Esophagus squamous epithelium (tissue), 5 donors: ENCODE results near the gene SAMD14. TPM values are rescaled to one million over a fixed set of nuclear protein-coding genes. Genes with fewer than 3 reads are reported as not detected.

Source experiments
- DNase-seq: peaks from one replicate; lab custom pipeline; 2025; lab: John Stamatoyannopoulos, UW
- H3K27ac ChIP-seq, 4 donors: fragments of 200-600 bp; sonication (generic); one replicate each; pipeline ENCODE4 v1.5.1; 2016 to 2019; ENCODE audit warnings: mild to moderate bottlenecking in 1 of 4
- H3K27me3 ChIP-seq, 4 donors: fragments of 200-600 bp; sonication (generic); 1 replicate in 3 of 4; 2 replicates in 1 of 4; pipeline versions ENCODE4 v1.5.1 to v1.6.0; 2017 to 2021; ENCODE audit warnings: antibody characterized with exemption in 1 of 4
- H3K36me3 ChIP-seq, 3 donors: fragments of 200-600 bp; sonication (generic); one replicate each; pipeline ENCODE4 v1.5.1; 2016 to 2019
- H3K4me1 ChIP-seq, 3 donors: fragments of 200-600 bp; sonication (generic); one replicate each; pipeline ENCODE4 v1.5.1; 2017 to 2019
- H3K4me3 ChIP-seq, 4 donors: fragments of 200-600 bp; sonication (generic); 1 replicate in 3 of 4; 2 replicates in 1 of 4; pipeline ENCODE4 v1.5.1; 2016 to 2019; ENCODE audit warnings: mild to moderate bottlenecking in 2 of 4, moderate library complexity in 1 of 4
- H3K9me3 ChIP-seq, 3 donors: fragments of 200-600 bp; sonication (generic); one replicate each; pipeline ENCODE4 v1.5.1; 2016 to 2019
- POLR2A ChIP-seq, 4 donors: fragments of 450-650 bp; IDR thresholded peaks; one replicate each; pipeline ENCODE4 v1.6.1; 2017; ENCODE audit warnings: antibody characterized with exemption in 4 of 4, mild to moderate bottlenecking in 4 of 4, moderate library complexity in 3 of 4
- WGBS, 2 donors: methylation state at CpG; one replicate each; pipeline ENCODE4 v1.1.5; 2018; 5-methylcytosine and 5-hydroxymethylcytosine counted together
- intact Hi-C: fragments of 100-400 bp; cut with DNase I; formaldehyde crosslinking; loops from one replicate; pipeline ENCODE4 v1.15.0; 2022
- total RNA-seq, 4 donors: library from RNA; depleted of rRNA; stranded (reverse); fragments of >200 nt; gene quantifications; one replicate each; pipeline ENCODE4 v1.1.0, GENCODE V29; 2016
- TF ChIP-seq, protein P1 (sequence below), 6 experiments: fragments of 450-650 bp in 4 of 6; fragments of 200-600 bp in 2 of 6; sonication (generic) in 2 of 6; IDR thresholded peaks; one replicate each; pipeline ENCODE4 v1.5.1; 2016 to 2019; ENCODE audit warnings: antibody characterized with exemption in 6 of 6, mild to moderate bottlenecking in 4 of 6, moderate library complexity in 4 of 6
- donor health status: DM: yes; HTN: yes; CAD: no.

SAMD14 gene
- total RNA-seq, 4 donors from 2014 or later = 0.57 TPM; not detected in 3

- Histone ChIP-seq H3K27me3 (no peaks in the 10 kb centered on the region), H3K9me3 (no peaks in the 10 kb centered on the region), H3K4me3 (peak overlapping the region in 1 of 4 donors; percentile 66), H3K27ac (peak overlapping the region in 3 of 4 donors; percentile 85 to 94 (median 90)), H3K4me1 (peaks cover 13 to 28% (median 16%) of the 10 kb centered on the region in 3 donors), H3K36me3 (peaks cover 4 to 40% (median 13%) of the 10 kb centered on the region in 3 donors)
- 10 to 18% methylated on average over 3 of the region's 3 CpGs for WGBS, 2 donors
- intact Hi-C loops = loop anchor here (2.0 kb wide), 1 partner anchor 55 kb away; no protein-coding TSS in a partner anchor
- TF ChIP-seq, protein P1, sequence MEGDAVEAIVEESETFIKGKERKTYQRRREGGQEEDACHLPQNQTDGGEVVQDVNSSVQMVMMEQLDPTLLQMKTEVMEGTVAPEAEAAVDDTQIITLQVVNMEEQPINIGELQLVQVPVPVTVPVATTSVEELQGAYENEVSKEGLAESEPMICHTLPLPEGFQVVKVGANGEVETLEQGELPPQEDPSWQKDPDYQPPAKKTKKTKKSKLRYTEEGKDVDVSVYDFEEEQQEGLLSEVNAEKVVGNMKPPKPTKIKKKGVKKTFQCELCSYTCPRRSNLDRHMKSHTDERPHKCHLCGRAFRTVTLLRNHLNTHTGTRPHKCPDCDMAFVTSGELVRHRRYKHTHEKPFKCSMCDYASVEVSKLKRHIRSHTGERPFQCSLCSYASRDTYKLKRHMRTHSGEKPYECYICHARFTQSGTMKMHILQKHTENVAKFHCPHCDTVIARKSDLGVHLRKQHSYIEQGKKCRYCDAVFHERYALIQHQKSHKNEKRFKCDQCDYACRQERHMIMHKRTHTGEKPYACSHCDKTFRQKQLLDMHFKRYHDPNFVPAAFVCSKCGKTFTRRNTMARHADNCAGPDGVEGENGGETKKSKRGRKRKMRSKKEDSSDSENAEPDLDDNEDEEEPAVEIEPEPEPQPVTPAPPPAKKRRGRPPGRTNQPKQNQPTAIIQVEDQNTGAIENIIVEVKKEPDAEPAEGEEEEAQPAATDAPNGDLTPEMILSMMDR (IDR thresholded peaks at IDR 0.05) = no peak
- no peak for DNase-seq
These were observed 36.2 kb downstream of the SAMD14 start for GRCh38 chr17:50093807-50094206.

DNA sequence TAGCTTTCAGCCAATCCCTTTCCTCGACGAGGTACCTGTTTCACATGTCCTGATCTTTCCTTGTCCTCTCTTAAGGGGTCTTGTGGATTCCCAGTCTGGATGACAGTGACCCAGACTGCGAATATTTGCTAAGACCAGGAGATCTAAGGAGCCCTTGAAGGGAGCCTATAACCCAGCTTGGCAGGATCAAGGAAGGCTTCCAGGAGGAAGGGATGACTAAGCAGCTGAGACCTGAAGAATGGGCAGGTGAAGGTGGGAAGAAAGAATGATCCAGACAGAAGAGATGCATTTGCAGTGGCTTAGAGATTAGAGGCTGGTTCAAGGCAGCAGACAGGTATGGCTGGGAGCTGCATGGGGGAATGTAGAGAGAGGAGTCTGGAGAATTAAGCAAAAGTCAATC lies 36.7 kb downstream of the SAMD14 start:
- intact Hi-C loops = no loop called here
- Histone ChIP-seq H3K9me3 (no peaks in the 10 kb centered on the region), H3K36me3 (peaks cover 5 to 40% (median 19%) of the 10 kb centered on the region in 3 donors), H3K27me3 (no peaks in the 10 kb centered on the region), H3K4me1 (peaks cover 13 to 24% (median 16%) of the 10 kb centered on the region in 3 donors), H3K27ac (no peak overlapping the region), H3K4me3 (no peak overlapping the region)
- WGBS, 2 donors = 75 to 94% methylated on average over 2 to 3 of the region's 3 CpGs
- no peak for DNase-seq
- TF ChIP-seq POLR2A (IDR thresholded peaks at IDR 0.05) = no peak
- TF ChIP-seq, protein P1 (IDR thresholded peaks at IDR 0.05) = no peak

GRCh38 chr17:50091918-50092285 lies 38.1 kb downstream of the SAMD14 start:
- H3K36me3 ChIP-seq = peaks cover 10 to 39% (median 24%) of the 10 kb centered on the region in 3 donors
- intact Hi-C loops = no loop called here
- WGBS, 2 donors = 60 to 71% methylated on average over 2 of the region's 2 CpGs
- no peaks in the 10 kb centered on the region for H3K9me3 ChIP-seq
- DNase-seq = no peak
- no peak overlapping the region for H3K27ac ChIP-seq
- TF ChIP-seq, protein P1 (IDR thresholded peaks at IDR 0.05) = no peak
- TF ChIP-seq POLR2A (IDR thresholded peaks at IDR 0.05) = no peak
- H3K27me3 ChIP-seq = no peaks in the 10 kb centered on the region
- no peak overlapping the region for H3K4me3 ChIP-seq
- peaks cover 13 to 21% (median 15%) of the 10 kb centered on the region in 3 donors for H3K4me1 ChIP-seq

DNA sequence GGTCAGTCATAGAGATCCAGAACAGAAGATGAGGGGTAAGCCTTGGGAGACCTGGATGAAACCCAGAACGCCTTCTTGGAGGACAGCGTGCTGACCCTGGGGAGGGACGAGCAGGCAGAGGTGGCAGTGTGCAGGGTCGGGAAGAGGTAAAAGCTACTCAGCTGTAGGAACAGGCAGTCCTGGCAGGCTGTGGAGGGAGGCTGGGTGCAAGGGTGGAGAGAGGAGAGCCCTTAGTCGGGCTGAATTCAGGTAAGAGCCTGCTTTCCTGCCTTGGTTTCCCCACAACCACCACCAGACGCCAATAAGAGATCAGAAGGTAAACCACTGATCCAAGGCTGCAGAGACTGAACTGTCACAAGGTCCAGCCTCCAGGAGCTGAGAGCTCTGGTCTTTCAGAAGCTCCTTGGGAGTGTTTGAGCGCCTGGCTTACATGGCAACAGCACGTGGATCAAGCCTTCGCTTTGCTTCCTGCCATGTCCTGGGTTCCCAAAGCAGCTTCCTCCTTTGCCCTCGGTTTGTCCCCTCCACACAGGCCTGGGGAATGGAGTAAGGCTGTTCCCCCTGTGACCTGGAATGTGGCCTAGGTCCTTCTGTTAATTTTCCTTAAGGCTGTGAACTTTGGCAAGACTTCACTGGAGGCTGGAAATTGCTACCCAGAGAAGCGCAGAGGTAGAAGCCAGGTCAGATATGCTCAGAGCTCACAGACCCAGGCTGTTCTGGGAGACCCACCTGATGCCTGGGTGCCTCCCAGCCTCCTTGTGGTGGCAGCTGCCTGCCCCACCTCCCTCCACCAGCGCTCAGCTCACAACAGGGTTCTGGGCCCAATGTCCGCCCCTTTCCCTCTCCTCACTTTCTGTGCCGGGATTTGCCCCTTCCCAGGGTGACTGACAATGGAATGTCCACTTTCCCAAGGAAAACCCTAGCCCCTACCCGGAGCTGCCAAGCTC lies 38.7 kb downstream of the SAMD14 start:
- Histone ChIP-seq H3K4me1 (peaks cover 6 to 14% (median 8%) of the 10 kb centered on the region in 3 donors), H3K27me3 (no peaks in the 10 kb centered on the region), H3K27ac (no peak overlapping the region), H3K4me3 (no peak overlapping the region), H3K9me3 (no peaks in the 10 kb centered on the region), H3K36me3 (peaks cover 10 to 43% (median 24%) of the 10 kb centered on the region in 3 donors)
- WGBS, 2 donors = 73 to 79% methylated on average over 10 to 12 of the region's 15 CpGs
- intact Hi-C loops = no loop called here
- no peak for DNase-seq
- TF ChIP-seq, protein P1 (IDR thresholded peaks at IDR 0.05) = no peak
- TF ChIP-seq POLR2A (IDR thresholded peaks at IDR 0.05) = no peak

- intact Hi-C loops = no loop called here
- Histone ChIP-seq H3K4me3 (no peak overlapping the region), H3K4me1 (peaks cover 0 to 6% (median 0%) of the 10 kb centered on the region in 3 donors), H3K36me3 (peaks cover 10 to 47% (median 24%) of the 10 kb centered on the region in 3 donors), H3K9me3 (no peaks in the 10 kb centered on the region), H3K27ac (no peak overlapping the region), H3K27me3 (no peaks in the 10 kb centered on the region)
- 69 to 70% methylated on average over 4 of the region's 6 CpGs for WGBS, 2 donors
- DNase-seq = no peak
- TF ChIP-seq, protein P1 (IDR thresholded peaks at IDR 0.05) = no peak
- no peak for TF ChIP-seq POLR2A (IDR thresholded peaks at IDR 0.05)
These were observed 39.9 kb downstream of the SAMD14 start for GRCh38 chr17:50090071-50090470.
